HepG2 (cell line): ENCODE data around the gene AP3D1. TPM values are rescaled to one million over a fixed set of nuclear protein-coding genes. Genes with fewer than 3 reads are reported as not detected.

Source experiments
- ATAC-seq: fragments of 200-7000 bp; cut with Tn5 transposase; 3 replicates; pipeline ENCODE4 v1.9.1; 2020; ENCODE audit warnings: mild to moderate bottlenecking, moderate library complexity
- BruUV-seq: library from RNA; stranded (reverse); fragments of 400-500 nt; replicated peaks from 2 replicates; lab custom pipeline; 2021; lab: Mats Ljungman, UMichigan
- CTCF ChIA-PET: fragments of 300-600 bp; formaldehyde crosslinking; extraction: SDS; loops from one replicate; lab custom pipeline; 2021; ENCODE audit warnings: low total read pairs, inconsistent platforms, low intra/inter-chr PET ratio; lab: Yijun Ruan, JAX
- POLR2A ChIA-PET: fragments of 350-600 bp; sonication (Branson Sonifier 250); formaldehyde crosslinking; loops from one replicate; lab custom pipeline; 2020; ENCODE audit warnings: antibody characterized with exemption, inconsistent platforms; lab: Yijun Ruan, JAX
- DNase-seq: peaks from one replicate; pipeline ENCODE4 v3.0.0-alpha.2; 2015; ENCODE audit warnings: low spot score
- FAIRE-seq: peaks from 3 replicates; lab custom pipeline; 2011; peaks lifted over from hg19 to GRCh38; lab: Jason Lieb, UNC
- H2AFZ ChIP-seq: one replicate; pipeline ENCODE4 v1.6.1; 2011; ENCODE audit warnings: low read length, inconsistent platforms
- H3K27ac ChIP-seq: fragments of 300-600 bp; 3 replicates; pipeline ENCODE4 v1.8.0; 2011; ENCODE audit warnings: mixed run types, mild to moderate bottlenecking, mixed read lengths, low read length, inconsistent platforms; ENCODE audit not compliant: insufficient read depth; ENCODE audit errors: extremely low read length
- H3K27me3 ChIP-seq, 2 experiments: fragments of 200-600 bp in 1 of 2; 2 replicates in 1 of 2; 3 replicates in 1 of 2; pipeline versions ENCODE4 v1.6.0 to v1.8.0; 2011; ENCODE audit warnings: low read length in 2 of 2, mild to moderate bottlenecking in 2 of 2, moderate library complexity in 2 of 2, inconsistent platforms in 1 of 2; ENCODE audit not compliant: insufficient read depth in 2 of 2, control insufficient read depth in 1 of 2
- H3K36me3 ChIP-seq, 2 experiments: fragments of 200-600 bp in 1 of 2; replicated peaks in 1 of 2; 2 replicates in 1 of 2; 3 replicates in 1 of 2; pipeline versions ENCODE4 v1.5.1 to v1.8.0; 2011; ENCODE audit warnings: low read length in 2 of 2, inconsistent platforms in 1 of 2; ENCODE audit not compliant: insufficient read depth in 2 of 2, control insufficient read depth in 1 of 2
- H3K4me1 ChIP-seq: 2 replicates; pipeline ENCODE4 v1.5.1; 2012; ENCODE audit warnings: low read length, inconsistent platforms; ENCODE audit not compliant: insufficient read depth
- H3K4me2 ChIP-seq: 2 replicates; pipeline ENCODE4 v1.6.0; 2011; ENCODE audit warnings: low read depth, low read length, inconsistent platforms
- H3K4me3 ChIP-seq, 3 experiments: fragments of 200-600 bp in 1 of 3; sonication (generic), shearing (Covaris generic) in 1 of 3; replicated peaks in 1 of 3; 2 replicates each; pipeline ENCODE4 v1.5.1; 2011 to 2016; ENCODE audit warnings: low read length in 3 of 3, inconsistent platforms in 2 of 3, low read depth in 2 of 3, mild to moderate bottlenecking in 2 of 3, control low read depth in 1 of 3, mixed read lengths in 1 of 3; ENCODE audit not compliant: insufficient read depth in 1 of 3
- H3K79me2 ChIP-seq: one replicate; pipeline ENCODE4 v1.6.1; 2011; ENCODE audit warnings: low read length, inconsistent platforms; ENCODE audit not compliant: insufficient read depth
- H3K9ac ChIP-seq: 2 replicates; pipeline ENCODE4 v1.6.0; 2011; ENCODE audit warnings: mild to moderate bottlenecking, low read depth, low read length, inconsistent platforms; ENCODE audit not compliant: insufficient read depth
- H3K9me3 ChIP-seq: 2 replicates; pipeline ENCODE4 v1.5.1; 2012; ENCODE audit warnings: mild to moderate bottlenecking, low read length
- H4K20me1 ChIP-seq: 2 replicates; pipeline ENCODE4 v1.6.0; 2011; ENCODE audit warnings: inconsistent platforms, mild to moderate bottlenecking, low read length, moderate library complexity; ENCODE audit not compliant: insufficient read depth
- CAMTA2 ChIP-seq: sonication (generic); formaldehyde crosslinking; IDR thresholded peaks from 2 replicates; pipeline ENCODE4 v1.4.0; 2020; ENCODE audit warnings: mild to moderate bottlenecking, missing genetic modification reagents, borderline replicate concordance
- MIXL1 ChIP-seq: IDR thresholded peaks from 2 replicates; pipeline ENCODE4 v1.6.1; 2016
- NAIF1 ChIP-seq: sonication (generic); formaldehyde crosslinking; IDR thresholded peaks from 2 replicates; pipeline ENCODE4 v1.5.0; 2020; ENCODE audit warnings: mild to moderate bottlenecking, missing genetic modification reagents, borderline replicate concordance
- NR2F2 ChIP-seq: IDR thresholded peaks from 2 replicates; pipeline ENCODE4 v1.6.1; 2012; ENCODE audit warnings: low read depth, inconsistent platforms, borderline replicate concordance
- PAX8 ChIP-seq: sonication (generic); formaldehyde crosslinking; IDR thresholded peaks from 2 replicates; pipeline ENCODE4 v1.8.0; 2022; ENCODE audit warnings: mild to moderate bottlenecking, missing genetic modification reagents, borderline replicate concordance
- SIN3B ChIP-seq: fragments of 150-350 bp; IDR thresholded peaks from 2 replicates; pipeline ENCODE4 v1.6.1; 2014; ENCODE audit warnings: low read length
- SIX1 ChIP-seq: sonication (generic); formaldehyde crosslinking; IDR thresholded peaks from 2 replicates; pipeline ENCODE4 v1.4.0; 2020; ENCODE audit warnings: missing genetic modification reagents, borderline replicate concordance
- SKI ChIP-seq: fragments of 450-650 bp; IDR thresholded peaks from one replicate; pipeline ENCODE4 v1.6.1; 2018; ENCODE audit warnings: mild to moderate bottlenecking; ENCODE audit not compliant: partially characterized antibody
- SOX5 ChIP-seq: IDR thresholded peaks from 2 replicates; pipeline ENCODE4 v1.6.1; 2016; ENCODE audit warnings: borderline replicate concordance
- YY1 ChIP-seq: IDR thresholded peaks from 2 replicates; pipeline ENCODE4 v1.6.1; 2011; ENCODE audit warnings: low read length, low read depth, moderate library complexity, mild to moderate bottlenecking; ENCODE audit not compliant: insufficient read depth, insufficient replicate concordance
- ZFP36L1 ChIP-seq: sonication (generic); formaldehyde crosslinking; IDR thresholded peaks from 2 replicates; pipeline ENCODE4 v1.8.0; 2022; ENCODE audit warnings: mild to moderate bottlenecking, missing genetic modification reagents, moderate library complexity
- ZNF12 ChIP-seq: sonication (generic); formaldehyde crosslinking; IDR thresholded peaks from 2 replicates; pipeline ENCODE4 v1.5.0; 2020; ENCODE audit warnings: missing genetic modification reagents
- ZNF180 ChIP-seq: sonication (generic); formaldehyde crosslinking; IDR thresholded peaks from 2 replicates; pipeline ENCODE4 v1.4.0; 2020; ENCODE audit warnings: low read depth, missing genetic modification reagents, borderline replicate concordance
- ZNF605 ChIP-seq: sonication (generic); formaldehyde crosslinking; IDR thresholded peaks from 2 replicates; pipeline ENCODE4 v1.8.0; 2022; ENCODE audit warnings: mild to moderate bottlenecking, missing genetic modification reagents
- ZNF720 ChIP-seq: sonication (generic); formaldehyde crosslinking; IDR thresholded peaks from 2 replicates; pipeline ENCODE4 v1.4.0; 2020; ENCODE audit warnings: missing genetic modification reagents
- WGBS: methylation state at CpG from one replicate; pipeline ENCODE4 v1.1.6; 2017; ENCODE audit warnings: low lambda C conversion rate; 5-methylcytosine and 5-hydroxymethylcytosine counted together
- in situ Hi-C: cut with HindIII; loops from 2 replicates; pipeline ENCODE4 v1.10.0; 2017; ENCODE audit warnings: low pct_unique_long_range_greater_than_20kb; ENCODE audit not compliant: extremely low pct_ligation_motif_present
- intact Hi-C: fragments of 100-400 bp; cut with micrococcal nuclease; formaldehyde crosslinking; loops from one replicate; pipeline ENCODE4 v1.10.0; 2022; ENCODE audit not compliant: unreplicated experiment
- polyA plus RNA-seq, 8 experiments: library from polyadenylated mRNA; depleted of rRNA in 3 of 8; stranded (reverse) in 7 of 8; unstranded in 1 of 8; fragments of >200 nt; fragmentation: Illumina TruSeq in 4 of 8; extraction: Trizol in 4 of 8; gene quantifications; 2 replicates each; pipeline versions ENCODE4 v1.2.1 to v1.2.3, GENCODE V29; 2011 to 2016; ENCODE audit warnings: low read depth in 4 of 8, missing spikeins in 1 of 8, mixed read lengths in 1 of 8; ENCODE audit not compliant: insufficient read depth in 1 of 8
- total RNA-seq, 5 experiments: library from RNA; depleted of rRNA; stranded (reverse); fragments of >200 nt; fragmentation: Illumina TruSeq; extraction: Trizol; gene quantifications; 2 replicates each; pipeline ENCODE4 v1.2.3, GENCODE V29; 2016; ENCODE audit warnings: low read depth in 1 of 5
- TF ChIP-seq, protein P1 (sequence below): sonication (generic); formaldehyde crosslinking; IDR thresholded peaks from 2 replicates; pipeline ENCODE4 v1.5.0; 2020; ENCODE audit warnings: missing genetic modification reagents
- TF ChIP-seq, protein P2 (sequence below): sonication (generic); formaldehyde crosslinking; IDR thresholded peaks from 2 replicates; pipeline ENCODE4 v1.5.0; 2020; ENCODE audit warnings: mild to moderate bottlenecking, missing genetic modification reagents
- TF ChIP-seq, protein P3 (sequence below): sonication (generic); formaldehyde crosslinking; IDR thresholded peaks from 2 replicates; pipeline ENCODE4 v1.9.0; 2022; ENCODE audit warnings: low read depth, missing genetic modification reagents
- TF ChIP-seq, protein P4 (sequence below): sonication (generic); formaldehyde crosslinking; IDR thresholded peaks from 2 replicates; pipeline ENCODE4 v1.8.0; 2022; ENCODE audit warnings: missing genetic modification reagents, mild to moderate bottlenecking, inconsistent platforms, borderline replicate concordance

AP3D1 gene
- total and polyA plus RNA-seq, 2 of the 13 experiments (the other 11 are each of a cell fraction or from before 2014, with no cell fraction given) = 68.0 to 82.6 TPM

DNA sequence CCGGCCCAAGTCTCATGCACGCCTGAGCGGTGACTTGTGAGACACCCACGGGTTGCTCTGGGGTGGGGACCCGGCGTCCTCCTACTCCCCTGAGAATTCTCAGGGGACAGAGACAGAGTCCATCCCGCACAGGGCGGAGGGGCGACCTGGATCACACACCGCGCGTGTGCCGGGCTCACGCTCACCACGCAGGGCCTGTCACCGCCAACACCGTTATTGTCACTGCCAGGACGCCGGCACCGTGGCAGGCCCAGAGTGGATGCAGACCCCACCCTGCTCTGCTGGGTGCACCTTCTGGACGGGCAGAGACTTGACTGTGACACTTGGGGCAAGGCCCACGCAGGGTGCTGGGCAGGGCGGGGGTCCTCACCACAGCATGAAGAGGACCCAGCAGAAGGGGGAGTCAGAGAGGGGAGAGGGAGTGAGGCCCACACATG lies 71.5 kb downstream of the AP3D1 start:
- Histone ChIP-seq H2AFZ (no peak overlapping the region), H3K27me3 (no peaks in the 10 kb centered on the region), H3K9ac (no peak overlapping the region), H3K79me2 (no peaks in the 10 kb centered on the region), H3K27ac (no peak overlapping the region), H3K4me3 (no peak overlapping the region), H4K20me1 (no peaks in the 10 kb centered on the region), H3K4me1 (0 out of 2 replicates have a peak, but pooled peaks cover 8% of the 10 kb centered on the region), H3K4me2 (no peak overlapping the region), H3K36me3 (peaks cover 11 to 20% of the 10 kb centered on the region in 2 experiments; a peak in 4 of 5 replicates), H3K9me3 (no peaks in the 10 kb centered on the region)
- CTCF ChIA-PET = no interaction called here
- POLR2A ChIA-PET = no interaction called here
- ATAC-seq = no peak
- FAIRE-seq = no peak
- intact Hi-C loops (no loop called here), in situ Hi-C loops (no loop called here)
- no peak for DNase-seq
- BruUV-seq = no TSS peak
- TF ChIP-seq ZNF605 (CRISPR knock-in tag) (no peak), SOX5 (no peak), ZNF180 (no peak), NAIF1 (CRISPR knock-in tag) (no peak), ZNF12 (CRISPR knock-in tag) (no peak), CAMTA2 (no peak), SIN3B (no peak), MIXL1 (CRISPR knock-in tag) (no peak), ZFP36L1 (no peak), NR2F2 (no peak), YY1 (no peak), PAX8 (CRISPR knock-in tag) (no peak), ZNF720 (CRISPR knock-in tag) (no peak), SKI (no peak), SIX1 (no peak)
- TF ChIP-seq, protein P1, sequence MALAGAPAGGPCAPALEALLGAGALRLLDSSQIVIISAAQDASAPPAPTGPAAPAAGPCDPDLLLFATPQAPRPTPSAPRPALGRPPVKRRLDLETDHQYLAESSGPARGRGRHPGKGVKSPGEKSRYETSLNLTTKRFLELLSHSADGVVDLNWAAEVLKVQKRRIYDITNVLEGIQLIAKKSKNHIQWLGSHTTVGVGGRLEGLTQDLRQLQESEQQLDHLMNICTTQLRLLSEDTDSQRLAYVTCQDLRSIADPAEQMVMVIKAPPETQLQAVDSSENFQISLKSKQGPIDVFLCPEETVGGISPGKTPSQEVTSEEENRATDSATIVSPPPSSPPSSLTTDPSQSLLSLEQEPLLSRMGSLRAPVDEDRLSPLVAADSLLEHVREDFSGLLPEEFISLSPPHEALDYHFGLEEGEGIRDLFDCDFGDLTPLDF (CRISPR knock-in tag) = no peak
- TF ChIP-seq, protein P2, sequence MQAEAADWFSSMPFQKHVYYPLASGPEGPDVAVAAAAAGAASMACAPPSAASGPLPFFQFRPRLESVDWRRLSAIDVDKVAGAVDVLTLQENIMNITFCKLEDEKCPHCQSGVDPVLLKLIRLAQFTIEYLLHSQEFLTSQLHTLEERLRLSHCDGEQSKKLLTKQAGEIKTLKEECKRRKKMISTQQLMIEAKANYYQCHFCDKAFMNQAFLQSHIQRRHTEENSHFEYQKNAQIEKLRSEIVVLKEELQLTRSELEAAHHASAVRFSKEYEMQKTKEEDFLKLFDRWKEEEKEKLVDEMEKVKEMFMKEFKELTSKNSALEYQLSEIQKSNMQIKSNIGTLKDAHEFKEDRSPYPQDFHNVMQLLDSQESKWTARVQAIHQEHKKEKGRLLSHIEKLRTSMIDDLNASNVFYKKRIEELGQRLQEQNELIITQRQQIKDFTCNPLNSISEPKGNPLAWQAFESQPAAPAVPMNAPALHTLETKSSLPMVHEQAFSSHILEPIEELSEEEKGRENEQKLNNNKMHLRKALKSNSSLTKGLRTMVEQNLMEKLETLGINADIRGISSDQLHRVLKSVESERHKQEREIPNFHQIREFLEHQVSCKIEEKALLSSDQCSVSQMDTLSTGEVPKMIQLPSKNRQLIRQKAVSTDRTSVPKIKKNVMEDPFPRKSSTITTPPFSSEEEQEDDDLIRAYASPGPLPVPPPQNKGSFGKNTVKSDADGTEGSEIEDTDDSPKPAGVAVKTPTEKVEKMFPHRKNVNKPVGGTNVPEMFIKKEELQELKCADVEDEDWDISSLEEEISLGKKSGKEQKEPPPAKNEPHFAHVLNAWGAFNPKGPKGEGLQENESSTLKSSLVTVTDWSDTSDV = no peak
- TF ChIP-seq, protein P3, sequence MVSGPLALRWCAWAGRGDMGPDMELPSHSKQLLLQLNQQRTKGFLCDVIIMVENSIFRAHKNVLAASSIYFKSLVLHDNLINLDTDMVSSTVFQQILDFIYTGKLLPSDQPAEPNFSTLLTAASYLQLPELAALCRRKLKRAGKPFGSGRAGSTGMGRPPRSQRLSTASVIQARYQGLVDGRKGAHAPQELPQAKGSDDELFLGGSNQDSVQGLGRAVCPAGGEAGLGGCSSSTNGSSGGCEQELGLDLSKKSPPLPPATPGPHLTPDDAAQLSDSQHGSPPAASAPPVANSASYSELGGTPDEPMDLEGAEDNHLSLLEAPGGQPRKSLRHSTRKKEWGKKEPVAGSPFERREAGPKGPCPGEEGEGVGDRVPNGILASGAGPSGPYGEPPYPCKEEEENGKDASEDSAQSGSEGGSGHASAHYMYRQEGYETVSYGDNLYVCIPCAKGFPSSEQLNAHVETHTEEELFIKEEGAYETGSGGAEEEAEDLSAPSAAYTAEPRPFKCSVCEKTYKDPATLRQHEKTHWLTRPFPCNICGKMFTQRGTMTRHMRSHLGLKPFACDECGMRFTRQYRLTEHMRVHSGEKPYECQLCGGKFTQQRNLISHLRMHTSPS (CRISPR knock-in tag) = no peak
- TF ChIP-seq, protein P4, sequence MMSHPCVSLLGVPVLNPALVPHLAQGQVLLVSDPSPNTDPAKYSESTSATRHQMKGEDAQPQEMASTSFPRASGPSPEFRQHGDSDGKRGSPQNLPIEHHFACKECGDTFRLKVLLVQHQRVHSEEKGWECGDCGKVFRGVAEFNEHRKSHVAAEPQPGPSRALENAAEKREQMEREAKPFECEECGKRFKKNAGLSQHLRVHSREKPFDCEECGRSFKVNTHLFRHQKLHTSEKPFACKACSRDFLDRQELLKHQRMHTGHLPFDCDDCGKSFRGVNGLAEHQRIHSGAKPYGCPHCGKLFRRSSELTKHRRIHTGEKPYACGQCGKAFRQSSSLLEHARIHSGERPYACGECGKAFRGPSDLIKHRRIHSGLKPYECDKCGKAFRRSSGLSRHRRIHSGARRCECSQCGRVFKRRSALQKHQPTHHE (CRISPR knock-in tag) = no peak
- TF ChIP-seq, all 625 proteins: peak for 0
- 96% methylated on average over 15 of the region's 23 CpGs for WGBS
